Thyroid gland (tissue), 4 donors: ENCODE results near the gene HCN2.

Source experiments
- POLR2A ChIP-seq, 2 donors: fragments of 450-650 bp; IDR thresholded peaks; one replicate each; pipeline ENCODE4 v1.6.1; 2017; ENCODE audit warnings: antibody characterized with exemption in 2 of 2, mild to moderate bottlenecking in 2 of 2, moderate library complexity in 1 of 2
- TF ChIP-seq, protein P1 (sequence below), 6 experiments: fragments of 200-600 bp in 3 of 6; fragments of 450-650 bp in 3 of 6; sonication (generic) in 3 of 6; IDR thresholded peaks; one replicate each; pipeline ENCODE4 v1.5.1; 2016 to 2019; ENCODE audit warnings: antibody characterized with exemption in 6 of 6, mild to moderate bottlenecking in 2 of 6, inconsistent platforms in 1 of 6, moderate library complexity in 1 of 6

DNA sequence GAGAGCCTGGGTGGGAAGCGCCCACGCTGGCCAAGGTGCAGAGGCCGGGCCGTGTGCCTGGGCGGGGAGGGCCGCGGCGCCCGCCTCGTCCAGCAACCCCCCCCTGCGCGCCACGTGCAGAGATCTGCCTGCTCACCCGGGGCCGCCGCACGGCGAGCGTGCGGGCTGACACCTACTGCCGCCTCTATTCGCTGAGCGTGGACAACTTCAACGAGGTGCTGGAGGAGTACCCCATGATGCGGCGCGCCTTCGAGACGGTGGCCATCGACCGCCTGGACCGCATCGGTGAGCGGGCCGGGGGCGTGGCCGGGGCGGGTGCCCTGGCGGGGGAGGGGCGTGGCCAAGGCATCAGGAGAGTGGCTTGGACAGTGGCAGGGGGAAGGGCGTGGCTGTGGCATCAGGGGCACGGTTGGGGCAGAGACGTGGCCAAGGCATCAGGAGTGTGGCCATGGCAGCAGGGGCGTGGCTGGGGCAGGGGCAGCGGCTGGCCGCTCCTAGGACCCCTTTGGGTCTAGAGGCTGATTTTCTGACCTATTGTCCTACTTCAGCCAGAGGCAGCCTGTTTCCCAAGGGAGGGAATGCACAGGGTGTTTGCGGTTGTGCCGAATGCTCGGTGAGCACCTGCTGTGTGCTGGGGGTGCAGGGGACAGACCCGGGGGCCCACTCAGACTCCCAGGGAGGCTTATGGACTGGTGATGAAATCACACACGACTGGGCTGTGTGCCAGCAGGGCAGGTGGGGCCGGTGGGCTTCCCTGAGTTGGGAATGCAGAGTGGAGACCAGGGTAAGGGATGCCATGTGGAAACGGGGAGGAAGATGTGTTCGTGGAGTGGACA is 24.3 kb downstream of the HCN2 start:
- TF ChIP-seq, protein P1, sequence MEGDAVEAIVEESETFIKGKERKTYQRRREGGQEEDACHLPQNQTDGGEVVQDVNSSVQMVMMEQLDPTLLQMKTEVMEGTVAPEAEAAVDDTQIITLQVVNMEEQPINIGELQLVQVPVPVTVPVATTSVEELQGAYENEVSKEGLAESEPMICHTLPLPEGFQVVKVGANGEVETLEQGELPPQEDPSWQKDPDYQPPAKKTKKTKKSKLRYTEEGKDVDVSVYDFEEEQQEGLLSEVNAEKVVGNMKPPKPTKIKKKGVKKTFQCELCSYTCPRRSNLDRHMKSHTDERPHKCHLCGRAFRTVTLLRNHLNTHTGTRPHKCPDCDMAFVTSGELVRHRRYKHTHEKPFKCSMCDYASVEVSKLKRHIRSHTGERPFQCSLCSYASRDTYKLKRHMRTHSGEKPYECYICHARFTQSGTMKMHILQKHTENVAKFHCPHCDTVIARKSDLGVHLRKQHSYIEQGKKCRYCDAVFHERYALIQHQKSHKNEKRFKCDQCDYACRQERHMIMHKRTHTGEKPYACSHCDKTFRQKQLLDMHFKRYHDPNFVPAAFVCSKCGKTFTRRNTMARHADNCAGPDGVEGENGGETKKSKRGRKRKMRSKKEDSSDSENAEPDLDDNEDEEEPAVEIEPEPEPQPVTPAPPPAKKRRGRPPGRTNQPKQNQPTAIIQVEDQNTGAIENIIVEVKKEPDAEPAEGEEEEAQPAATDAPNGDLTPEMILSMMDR (IDR thresholded peaks at IDR 0.05): no peak
- no peak for TF ChIP-seq POLR2A (IDR thresholded peaks at IDR 0.05)
